Fibroblast of mammary gland (primary cell): ENCODE data around the gene ARHGAP4.

Source experiments
- DNase-seq: peaks from one replicate; pipeline ENCODE4 v3.0.0-alpha.2; 2010; ENCODE audit warnings: low read depth
- H3K4me3 ChIP-seq: 2 replicates; pipeline ENCODE4 v1.5.1; 2011; ENCODE audit warnings: low read depth, mild to moderate bottlenecking, low read length, moderate library complexity; ENCODE audit not compliant: control insufficient read depth
- CTCF ChIP-seq: conservative IDR thresholded peaks from 2 replicates; pipeline ENCODE4 v1.5.1; 2011; ENCODE audit warnings: low read depth, low read length, inconsistent platforms; ENCODE audit not compliant: control insufficient read depth, insufficient read depth

The ARHGAP4 gene

GRCh38 chrX:153871946-153872878, 53.9 kb downstream of the ARHGAP4 start:
- no peak for DNase-seq
- no peak for TF ChIP-seq CTCF
- H3K4me3 ChIP-seq, result no peak overlapping the region

- H3K4me3 ChIP-seq, result no peak overlapping the region
- TF ChIP-seq CTCF, result no peak
- no peak for DNase-seq
Observed at GRCh38 chrX:153871451-153871850, 54.6 kb downstream of the ARHGAP4 start.

GRCh38 chrX:153870791-153871360, 55.2 kb downstream of the ARHGAP4 start:
- DNase-seq, result no peak
- no peak for TF ChIP-seq CTCF
- H3K4me3 ChIP-seq, result no peak overlapping the region

GRCh38 chrX:153870288-153870690, 55.8 kb downstream of the ARHGAP4 start:
- TF ChIP-seq CTCF, result no peak
- DNase-seq, result no peak

DNA sequence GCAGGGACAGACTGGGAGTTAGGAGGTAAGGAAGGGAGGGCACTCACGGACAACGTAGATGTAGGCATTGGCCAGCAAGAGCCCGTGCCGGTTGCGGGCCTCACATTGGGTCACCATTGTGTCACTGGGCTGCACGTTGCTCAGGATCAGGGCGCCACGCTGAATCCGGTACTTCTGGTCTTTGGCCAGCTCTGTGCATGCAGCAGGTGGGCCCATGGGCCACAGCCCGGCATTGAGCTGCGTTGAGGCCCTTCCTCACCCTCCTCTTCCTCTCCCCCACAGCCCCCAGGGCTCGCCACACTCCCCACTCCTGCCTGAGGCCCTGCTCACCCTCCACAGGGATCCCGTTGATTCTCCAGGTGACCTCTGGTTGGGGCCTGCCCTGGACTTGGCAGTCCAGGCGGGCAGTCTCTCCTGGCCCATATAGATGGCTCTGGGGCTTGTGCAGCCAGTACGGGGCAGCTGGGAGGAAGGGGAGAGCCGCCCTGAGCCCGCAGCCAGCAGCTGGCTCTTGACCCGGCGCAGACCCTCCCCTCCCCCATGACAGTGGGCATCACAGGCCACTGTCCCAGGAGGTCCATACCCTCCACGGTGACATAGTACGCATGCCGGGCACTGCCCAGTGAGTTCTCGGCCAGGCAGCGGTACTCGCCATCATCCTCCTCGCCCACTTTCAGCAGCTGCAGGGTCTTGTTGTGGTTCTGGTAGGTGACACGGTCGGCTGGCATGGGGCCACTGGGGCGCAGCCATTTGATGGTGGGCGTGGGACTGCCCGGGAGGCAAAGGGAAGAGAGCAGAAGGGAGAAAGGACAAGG, 56.4 kb downstream of the ARHGAP4 start:
- TF ChIP-seq CTCF, result no peak
- no peak for DNase-seq

More at GRCh38 chrX:153870288-153870690, 55.8 kb downstream of the ARHGAP4 start:
- no peak overlapping the region for H3K4me3 ChIP-seq

More for the DNA sequence above, 56.4 kb downstream of the ARHGAP4 start:
- H3K4me3 ChIP-seq, result no peak overlapping the region
